HepG2 (cell line): ENCODE data around the gene NFS1. TPM values are rescaled to one million over a fixed set of nuclear protein-coding genes. Genes with fewer than 3 reads are reported as not detected.

Experiments
- AGO1 ChIP-seq: fragments of 200-400 bp; formaldehyde crosslinking; IDR thresholded peaks from 2 replicates; pipeline ENCODE4 v1.6.1; 2017; ENCODE audit warnings: mild to moderate bottlenecking, low read depth, low read length, moderate library complexity; ENCODE audit not compliant: poor library complexity, severe bottlenecking
- CENPT ChIP-seq: sonication (generic); formaldehyde crosslinking; IDR thresholded peaks from 2 replicates; pipeline ENCODE4 v1.8.0; 2022; ENCODE audit warnings: low read depth, mild to moderate bottlenecking, moderate library complexity, missing genetic modification reagents
- CENPX ChIP-seq: sonication (generic); formaldehyde crosslinking; IDR thresholded peaks from 2 replicates; pipeline ENCODE4 v1.9.0; 2021; ENCODE audit warnings: mild to moderate bottlenecking, missing genetic modification reagents, moderate library complexity
- DPF2 ChIP-seq: sonication (generic); formaldehyde crosslinking; IDR thresholded peaks from 2 replicates; pipeline ENCODE4 v1.4.0; 2020; ENCODE audit warnings: mild to moderate bottlenecking, low read depth, missing genetic modification reagents, borderline replicate concordance
- ERF ChIP-seq: IDR thresholded peaks from 2 replicates; pipeline ENCODE4 v1.6.1; 2018; ENCODE audit warnings: missing biosample characterization, missing genetic modification reagents
- ESRRA ChIP-seq: sonication (generic); formaldehyde crosslinking; IDR thresholded peaks from 2 replicates; pipeline ENCODE4 v1.5.1; 2020; ENCODE audit warnings: mild to moderate bottlenecking, low read depth, missing genetic modification reagents
- MIER2 ChIP-seq: IDR thresholded peaks from 2 replicates; pipeline ENCODE4 v1.6.1; 2016; ENCODE audit warnings: missing biosample characterization, missing genetic modification reagents
- NCOA1 ChIP-seq: sonication (generic); formaldehyde crosslinking; IDR thresholded peaks from 2 replicates; pipeline ENCODE4 v1.9.0; 2021; ENCODE audit warnings: missing genetic modification reagents
- NKX3-1 ChIP-seq: sonication (generic); formaldehyde crosslinking; IDR thresholded peaks from 2 replicates; pipeline ENCODE4 v1.5.0; 2020; ENCODE audit warnings: missing genetic modification reagents
- SCMH1 ChIP-seq: sonication (generic); formaldehyde crosslinking; IDR thresholded peaks from 2 replicates; pipeline ENCODE4 v1.9.0; 2021; ENCODE audit warnings: missing genetic modification reagents, mild to moderate bottlenecking, borderline replicate concordance
- SETDB1 ChIP-seq: sonication (generic); formaldehyde crosslinking; IDR thresholded peaks from 2 replicates; pipeline ENCODE4 v1.5.1; 2020; ENCODE audit warnings: missing genetic modification reagents, mild to moderate bottlenecking, borderline replicate concordance
- SMAD9 ChIP-seq: sonication (generic); formaldehyde crosslinking; IDR thresholded peaks from 2 replicates; pipeline ENCODE4 v1.5.1; 2020; ENCODE audit warnings: mild to moderate bottlenecking, missing genetic modification reagents
- SMARCC2 ChIP-seq: fragments of 450-650 bp; IDR thresholded peaks from 2 replicates; pipeline ENCODE4 v1.6.1; 2017; ENCODE audit warnings: antibody characterized with exemption, mild to moderate bottlenecking
- TEF ChIP-seq: sonication (generic); formaldehyde crosslinking; IDR thresholded peaks from 2 replicates; pipeline ENCODE4 v1.5.0; 2020; ENCODE audit warnings: missing genetic modification reagents
- TP53 ChIP-seq: sonication (generic); formaldehyde crosslinking; conservative IDR thresholded peaks from 2 replicates; pipeline ENCODE4 v1.4.0; 2020; ENCODE audit warnings: missing genetic modification reagents
- ZBTB38 ChIP-seq: sonication (generic); formaldehyde crosslinking; IDR thresholded peaks from 2 replicates; pipeline ENCODE4 v1.5.1; 2020; ENCODE audit warnings: mild to moderate bottlenecking, missing genetic modification reagents
- ZFP36 ChIP-seq: fragments of 150-350 bp; IDR thresholded peaks from 2 replicates; pipeline ENCODE4 v1.6.1; 2018; ENCODE audit warnings: borderline replicate concordance, low read length, low read depth; ENCODE audit not compliant: partially characterized antibody
- ZIK1 ChIP-seq: sonication (generic); formaldehyde crosslinking; IDR thresholded peaks from 2 replicates; pipeline ENCODE4 v1.5.0; 2020; ENCODE audit warnings: mild to moderate bottlenecking, low read depth, missing genetic modification reagents, borderline replicate concordance
- ZNF12 ChIP-seq: sonication (generic); formaldehyde crosslinking; IDR thresholded peaks from 2 replicates; pipeline ENCODE4 v1.5.0; 2020; ENCODE audit warnings: missing genetic modification reagents
- ZNF24 ChIP-seq: fragments of 450-650 bp; IDR thresholded peaks from 2 replicates; pipeline ENCODE4 v1.6.1; 2017; ENCODE audit warnings: antibody characterized with exemption, mild to moderate bottlenecking
- ZNF263 ChIP-seq: sonication (generic); formaldehyde crosslinking; IDR thresholded peaks from 2 replicates; pipeline ENCODE4 v1.4.0; 2020; ENCODE audit warnings: missing genetic modification reagents
- polyA plus RNA-seq, 8 experiments: library from polyadenylated mRNA; depleted of rRNA in 3 of 8; stranded (reverse) in 7 of 8; unstranded in 1 of 8; fragments of >200 nt; fragmentation: Illumina TruSeq in 4 of 8; extraction: Trizol in 4 of 8; gene quantifications; 2 replicates each; pipeline versions ENCODE4 v1.2.1 to v1.2.3, GENCODE V29; 2011 to 2016; ENCODE audit warnings: low read depth in 4 of 8, missing spikeins in 1 of 8, mixed read lengths in 1 of 8; ENCODE audit not compliant: insufficient read depth in 1 of 8
- total RNA-seq, 5 experiments: library from RNA; depleted of rRNA; stranded (reverse); fragments of >200 nt; fragmentation: Illumina TruSeq; extraction: Trizol; gene quantifications; 2 replicates each; pipeline ENCODE4 v1.2.3, GENCODE V29; 2016; ENCODE audit warnings: low read depth in 1 of 5
- TF ChIP-seq, protein P1 (sequence below): sonication (generic); formaldehyde crosslinking; IDR thresholded peaks from 2 replicates; pipeline ENCODE4 v1.4.0; 2020; ENCODE audit warnings: missing genetic modification reagents
- TF ChIP-seq, protein P2 (sequence below): IDR thresholded peaks from 2 replicates; pipeline ENCODE4 v1.6.1; 2016
- TF ChIP-seq, protein P3 (sequence below): sonication (generic); formaldehyde crosslinking; IDR thresholded peaks from 2 replicates; pipeline ENCODE4 v1.8.0; 2022; ENCODE audit warnings: mild to moderate bottlenecking, missing genetic modification reagents; ENCODE audit not compliant: insufficient replicate concordance

NFS1 gene
- total and polyA plus RNA-seq, 2 of the 13 experiments (the other 11 are each of a cell fraction or from before 2014, with no cell fraction given) = 65.9 to 88.1 TPM

- TF ChIP-seq ZFP36 (no peak), SMARCC2 (no peak), TEF (CRISPR knock-in tag) (peak; percentile 16; the same call in 1 of the 2 replicates), ESRRA (CRISPR knock-in tag) (no peak), CENPX (no peak), NKX3-1 (CRISPR knock-in tag) (no peak), CENPT (CRISPR knock-in tag) (no peak), SMAD9 (CRISPR knock-in tag) (no peak), SCMH1 (CRISPR knock-in tag) (no peak), ZIK1 (CRISPR knock-in tag) (no peak), MIER2 (CRISPR knock-in tag) (no peak), ERF (CRISPR knock-in tag) (no peak), ZNF263 (CRISPR knock-in tag) (no peak), TP53 (CRISPR knock-in tag) (no peak), ZBTB38 (CRISPR knock-in tag) (0 out of 2 replicates have a peak, but pooled peaks have one; percentile 36), AGO1 (peak; percentile 10), ZNF24 (no peak), NCOA1 (CRISPR knock-in tag) (0 out of 2 replicates have a peak, but pooled peaks have one; percentile 66), DPF2 (no peak), ZNF12 (CRISPR knock-in tag) (0 out of 2 replicates have a peak, but pooled peaks have one; percentile 2), SETDB1 (CRISPR knock-in tag) (no peak)
- TF ChIP-seq, protein P1, sequence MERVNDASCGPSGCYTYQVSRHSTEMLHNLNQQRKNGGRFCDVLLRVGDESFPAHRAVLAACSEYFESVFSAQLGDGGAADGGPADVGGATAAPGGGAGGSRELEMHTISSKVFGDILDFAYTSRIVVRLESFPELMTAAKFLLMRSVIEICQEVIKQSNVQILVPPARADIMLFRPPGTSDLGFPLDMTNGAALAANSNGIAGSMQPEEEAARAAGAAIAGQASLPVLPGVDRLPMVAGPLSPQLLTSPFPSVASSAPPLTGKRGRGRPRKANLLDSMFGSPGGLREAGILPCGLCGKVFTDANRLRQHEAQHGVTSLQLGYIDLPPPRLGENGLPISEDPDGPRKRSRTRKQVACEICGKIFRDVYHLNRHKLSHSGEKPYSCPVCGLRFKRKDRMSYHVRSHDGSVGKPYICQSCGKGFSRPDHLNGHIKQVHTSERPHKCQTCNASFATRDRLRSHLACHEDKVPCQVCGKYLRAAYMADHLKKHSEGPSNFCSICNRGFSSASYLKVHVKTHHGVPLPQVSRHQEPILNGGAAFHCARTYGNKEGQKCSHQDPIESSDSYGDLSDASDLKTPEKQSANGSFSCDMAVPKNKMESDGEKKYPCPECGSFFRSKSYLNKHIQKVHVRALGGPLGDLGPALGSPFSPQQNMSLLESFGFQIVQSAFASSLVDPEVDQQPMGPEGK = no peak
- TF ChIP-seq, protein P2, sequence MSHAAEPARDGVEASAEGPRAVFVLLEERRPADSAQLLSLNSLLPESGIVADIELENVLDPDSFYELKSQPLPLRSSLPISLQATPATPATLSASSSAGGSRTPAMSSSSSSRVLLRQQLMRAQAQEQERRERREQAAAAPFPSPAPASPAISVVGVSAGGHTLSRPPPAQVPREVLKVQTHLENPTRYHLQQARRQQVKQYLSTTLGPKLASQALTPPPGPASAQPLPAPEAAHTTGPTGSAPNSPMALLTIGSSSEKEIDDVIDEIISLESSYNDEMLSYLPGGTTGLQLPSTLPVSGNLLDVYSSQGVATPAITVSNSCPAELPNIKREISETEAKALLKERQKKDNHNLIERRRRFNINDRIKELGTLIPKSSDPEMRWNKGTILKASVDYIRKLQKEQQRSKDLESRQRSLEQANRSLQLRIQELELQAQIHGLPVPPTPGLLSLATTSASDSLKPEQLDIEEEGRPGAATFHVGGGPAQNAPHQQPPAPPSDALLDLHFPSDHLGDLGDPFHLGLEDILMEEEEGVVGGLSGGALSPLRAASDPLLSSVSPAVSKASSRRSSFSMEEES (CRISPR knock-in tag) = no peak
- TF ChIP-seq, protein P3, sequence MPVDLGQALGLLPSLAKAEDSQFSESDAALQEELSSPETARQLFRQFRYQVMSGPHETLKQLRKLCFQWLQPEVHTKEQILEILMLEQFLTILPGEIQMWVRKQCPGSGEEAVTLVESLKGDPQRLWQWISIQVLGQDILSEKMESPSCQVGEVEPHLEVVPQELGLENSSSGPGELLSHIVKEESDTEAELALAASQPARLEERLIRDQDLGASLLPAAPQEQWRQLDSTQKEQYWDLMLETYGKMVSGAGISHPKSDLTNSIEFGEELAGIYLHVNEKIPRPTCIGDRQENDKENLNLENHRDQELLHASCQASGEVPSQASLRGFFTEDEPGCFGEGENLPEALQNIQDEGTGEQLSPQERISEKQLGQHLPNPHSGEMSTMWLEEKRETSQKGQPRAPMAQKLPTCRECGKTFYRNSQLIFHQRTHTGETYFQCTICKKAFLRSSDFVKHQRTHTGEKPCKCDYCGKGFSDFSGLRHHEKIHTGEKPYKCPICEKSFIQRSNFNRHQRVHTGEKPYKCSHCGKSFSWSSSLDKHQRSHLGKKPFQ (CRISPR knock-in tag) = no peak
Observed at GRCh38 chr20:35702051-35702823, 3.1 kb upstream of the NFS1 start (continued).
